8988T (cell line): ENCODE results near the gene ARPC5.
"Not testable (repeated sequence)": the region's sequence is repeated elsewhere in the genome, so short reads cannot be mapped to it uniquely, and the experiment has no call there.

Source experiments
- DNase-seq: peaks from one replicate; pipeline ENCODE4 v3.0.0; 2011

Gene ARPC5

DNA sequence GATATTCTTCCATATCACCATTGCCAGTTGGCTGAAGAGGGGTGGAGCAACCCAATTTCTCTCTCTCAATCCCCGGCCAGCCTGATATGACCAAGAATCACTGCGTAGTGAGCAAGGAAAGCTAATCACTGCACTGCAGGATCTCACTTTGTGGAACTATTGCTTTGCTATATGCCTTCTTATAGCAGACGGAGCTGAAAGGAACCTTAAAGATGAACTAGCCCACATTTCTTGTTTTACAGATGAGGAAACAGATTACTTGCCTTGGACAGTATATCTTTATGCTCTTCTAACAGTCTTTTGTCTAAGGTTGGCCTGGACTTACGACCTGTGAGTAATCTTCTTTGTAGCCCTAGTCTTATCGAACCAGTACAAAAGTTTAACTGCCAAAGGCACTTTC is 9.9 kb upstream of the ARPC5 start:
- no peak for DNase-seq

- no peak for DNase-seq
Measured at GRCh38 chr1:183642166-183642565, 6.6 kb upstream of the ARPC5 start.

DNA sequence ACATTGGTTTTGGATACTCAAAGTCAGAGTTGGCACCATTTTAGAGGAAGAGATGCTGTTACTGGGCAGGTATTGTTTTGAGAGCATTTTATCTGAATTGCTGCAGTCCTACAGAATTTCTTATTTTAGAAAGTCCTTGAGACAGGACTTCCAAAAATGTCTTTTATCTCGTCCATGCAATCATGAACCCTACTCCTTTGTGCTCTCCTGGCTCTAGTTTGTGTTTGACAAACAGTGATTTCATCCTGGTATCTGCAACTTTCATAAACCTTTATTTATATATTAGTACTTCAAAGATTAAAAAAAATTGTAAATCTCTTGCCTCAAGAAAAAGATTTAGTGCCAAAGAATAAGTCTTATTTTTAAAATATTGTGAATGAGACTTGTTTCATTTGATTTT is 4.6 kb upstream of the ARPC5 start:
- no peak for DNase-seq

DNA sequence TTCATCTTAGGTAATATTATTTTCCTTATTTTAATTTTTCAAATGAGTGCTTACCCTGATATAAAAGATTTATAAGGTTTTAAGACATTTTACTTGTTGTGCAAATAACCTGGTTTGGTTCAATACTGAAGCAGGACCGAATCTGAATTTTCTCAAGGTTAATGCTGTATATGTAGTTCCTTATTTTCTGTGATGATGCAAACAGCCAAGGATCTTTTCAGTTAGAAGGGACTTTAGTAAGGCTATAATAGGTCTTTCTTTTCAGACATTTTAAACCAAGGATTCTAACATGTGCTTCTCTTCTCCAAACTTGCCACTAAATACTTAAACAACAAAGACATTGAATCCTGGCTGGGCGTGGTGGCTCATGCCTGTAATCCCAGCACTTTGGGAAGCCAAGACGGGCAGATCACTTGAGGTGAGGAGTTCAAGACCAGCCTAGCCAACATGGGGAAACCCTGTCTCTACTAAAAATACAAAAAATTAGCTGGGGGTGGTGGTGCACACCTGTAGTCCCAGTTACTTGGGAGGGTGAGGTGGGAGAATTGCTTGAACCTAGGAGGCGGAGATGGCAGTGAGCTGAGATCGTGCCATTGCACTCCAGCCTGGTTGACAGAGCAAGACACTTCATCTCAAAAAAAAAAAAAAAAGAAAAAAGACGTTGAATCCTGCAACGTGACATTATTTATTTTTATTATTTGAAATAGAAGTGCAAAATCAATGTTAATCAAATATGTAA is 3.2 kb upstream of the ARPC5 start:
- DNase-seq, result no peak

DNA sequence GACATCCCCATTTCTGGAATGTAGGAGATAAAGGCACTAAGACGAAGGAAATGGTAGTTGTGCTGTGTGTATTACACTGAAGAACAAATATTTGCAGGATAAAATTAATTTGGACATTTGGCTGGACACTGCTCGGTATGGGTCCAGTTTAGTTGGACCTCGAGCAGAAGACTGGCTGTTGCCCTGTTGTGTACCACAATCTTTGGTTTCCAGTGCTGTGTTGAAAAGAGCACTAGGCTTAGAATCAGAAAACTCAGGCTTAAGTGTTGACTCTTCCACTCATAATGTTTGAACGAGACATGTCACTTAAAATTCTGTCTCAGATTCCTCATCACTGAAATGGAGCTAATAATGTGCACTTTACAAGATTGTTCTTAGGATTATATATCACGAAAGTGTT is 1.2 kb upstream of the ARPC5 start:
- DNase-seq, result no peak

- DNase-seq, result no peak
Measured at GRCh38 chr1:183636334-183636682, 725 bp upstream of the ARPC5 start.

GRCh38 chr1:183635099-183635605 is 431 bp downstream of the ARPC5 start:
- no peak for DNase-seq

- no peak for DNase-seq
Measured at GRCh38 chr1:183634429-183635065, 1.0 kb downstream of the ARPC5 start.

DNA sequence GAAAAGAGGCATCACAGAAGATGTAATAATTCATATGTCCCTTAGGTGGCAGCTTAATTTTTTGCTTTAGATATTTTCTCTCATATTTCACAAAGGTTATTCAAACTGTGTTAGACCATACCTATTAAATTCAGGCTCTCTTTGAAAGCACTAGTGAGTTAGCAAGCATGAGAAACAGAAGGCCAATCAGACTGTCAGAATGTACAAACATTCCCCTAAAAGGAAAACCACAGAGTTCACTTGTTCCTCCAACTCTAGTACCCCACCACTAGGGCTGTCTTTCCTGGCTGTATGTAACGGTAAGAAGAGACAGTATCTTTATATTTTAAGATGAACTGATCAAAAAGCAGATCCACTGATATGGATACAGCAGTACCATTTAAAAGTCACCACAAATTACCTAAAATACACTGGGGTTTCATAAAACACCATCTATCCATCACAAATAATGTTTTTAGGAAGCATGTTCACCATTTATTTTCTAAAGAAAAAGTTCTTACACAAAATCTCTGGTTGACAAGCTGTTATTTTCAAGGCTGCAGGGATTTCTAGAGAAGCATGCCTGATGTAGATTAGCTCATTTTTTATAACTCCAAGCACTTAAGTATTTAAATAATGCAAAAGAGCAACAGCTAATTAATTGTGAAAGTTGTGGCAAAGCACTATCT is 1.8 kb downstream of the ARPC5 start:
- DNase-seq, result no peak

DNA sequence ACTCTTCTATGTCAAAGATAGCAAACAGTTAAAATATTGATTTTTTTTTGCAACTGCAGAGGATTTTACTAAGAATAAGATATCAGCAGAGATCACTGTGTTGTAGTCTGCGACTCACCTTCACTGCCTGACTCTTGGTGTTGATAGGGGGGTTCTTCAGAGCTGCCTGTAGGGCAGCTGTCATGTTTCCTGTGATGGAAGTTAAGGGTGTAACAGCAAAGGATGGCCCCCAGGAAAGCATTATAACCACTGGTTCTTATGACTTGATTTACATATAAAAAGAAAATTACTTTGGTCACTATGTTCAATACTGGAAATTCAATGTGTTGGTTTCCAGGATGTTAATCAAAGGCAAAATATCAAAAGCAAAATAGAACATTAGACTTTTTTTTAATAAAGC is 2.6 kb downstream of the ARPC5 start:
- DNase-seq, result no peak

- no peak for DNase-seq
Measured at GRCh38 chr1:183632114-183632513, 3.5 kb downstream of the ARPC5 start.

GRCh38 chr1:183630748-183631147 is 4.8 kb downstream of the ARPC5 start:
- DNase-seq, result no peak

DNA sequence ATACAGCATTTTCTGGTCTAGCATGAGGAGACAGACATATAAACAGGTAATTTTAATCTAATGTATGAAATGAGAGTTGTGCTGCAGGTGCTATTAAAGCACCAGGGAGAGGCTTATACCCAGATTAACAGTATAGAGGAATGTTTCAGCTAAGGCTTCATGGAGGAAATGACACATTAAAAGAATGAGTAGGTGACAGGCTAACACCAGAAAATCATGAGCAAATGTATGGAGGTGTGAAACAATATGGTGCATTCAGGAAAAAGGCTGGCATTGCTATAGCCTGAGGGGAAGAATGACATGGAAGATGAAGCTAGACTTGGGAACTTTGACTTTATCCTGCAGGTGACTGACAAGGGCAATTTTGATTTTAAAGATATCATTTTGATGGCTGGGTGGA is 7.0 kb downstream of the ARPC5 start:
- no peak for DNase-seq

GRCh38 chr1:183626236-183626635 is 9.3 kb downstream of the ARPC5 start:
- DNase-seq, result not testable (repeated sequence)

GRCh38 chr1:183622884-183623785 is 12.4 kb downstream of the ARPC5 start:
- no peak for DNase-seq

GRCh38 chr1:183622013-183622412 is 13.6 kb downstream of the ARPC5 start:
- no peak for DNase-seq

GRCh38 chr1:183620311-183620710 is 15.3 kb downstream of the ARPC5 start:
- DNase-seq, result no peak

- DNase-seq, result no peak
Measured at GRCh38 chr1:183619781-183620180, 15.8 kb downstream of the ARPC5 start.

DNA sequence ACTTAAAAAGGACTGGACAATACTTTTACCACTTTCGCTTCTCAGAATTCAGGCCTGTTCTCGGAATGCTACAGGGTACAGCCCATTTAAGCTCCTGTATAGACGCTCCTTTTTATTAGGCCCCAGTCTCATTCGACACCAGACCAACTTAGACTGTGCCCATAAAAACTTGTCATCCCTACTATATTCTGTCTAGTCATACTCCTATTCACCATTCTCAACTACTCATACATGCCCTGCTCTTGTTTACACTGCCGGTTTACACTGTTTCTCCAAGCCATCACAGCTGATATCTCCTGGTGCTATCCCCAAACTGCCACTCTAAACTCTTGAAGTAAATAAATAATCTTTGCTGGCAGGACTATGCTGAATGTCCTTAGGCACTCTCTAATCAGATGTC is 17.4 kb downstream of the ARPC5 start:
- DNase-seq, result not testable (repeated sequence)

DNA sequence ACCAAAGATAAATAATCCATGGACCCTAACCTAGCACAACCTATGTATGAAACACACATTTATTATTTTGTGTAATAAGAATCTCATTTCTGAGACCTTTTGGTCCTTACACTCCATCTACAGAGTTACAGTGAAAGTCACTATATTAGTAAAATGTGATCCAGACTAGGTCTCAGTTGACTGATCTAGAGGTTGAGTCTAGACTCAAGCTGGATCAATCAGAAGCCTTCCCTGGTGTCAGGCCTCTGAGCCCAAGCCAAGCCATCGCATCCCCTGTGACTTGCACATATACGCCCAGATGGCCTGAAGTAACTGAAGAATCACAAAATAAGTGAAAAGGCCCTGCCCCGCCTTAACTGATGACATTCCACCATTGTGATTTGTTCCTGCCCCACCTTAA is 22.6 kb downstream of the ARPC5 start:
- not testable (repeated sequence) for DNase-seq

GRCh38 chr1:183612407-183612806 is 23.2 kb downstream of the ARPC5 start:
- DNase-seq, result no peak

- DNase-seq, result no peak
Measured at GRCh38 chr1:183611021-183611420, 24.6 kb downstream of the ARPC5 start.
